Activated CD4-positive, CD25-positive, alpha-beta regulatory T cell treated with anti-CD3 and anti-CD28 coated beads, Interleukin-2, amount 50 U/mL, for 24 hours (primary cell): Measurements from ENCODE around the gene NOX3.
"Not testable (repeated sequence)": the region's sequence is repeated elsewhere in the genome, so short reads cannot be mapped to it uniquely, and the experiment has no call there.

Experiments used
- ATAC-seq, 2 donors: fragments of 150-1000 bp; cut with Tn5 transposase; one replicate each; pipeline ENCODE4 v1.10.0; 2021; ENCODE audit warnings: mild to moderate bottlenecking in 1 of 2, moderate library complexity in 1 of 2

The NOX3 gene

DNA sequence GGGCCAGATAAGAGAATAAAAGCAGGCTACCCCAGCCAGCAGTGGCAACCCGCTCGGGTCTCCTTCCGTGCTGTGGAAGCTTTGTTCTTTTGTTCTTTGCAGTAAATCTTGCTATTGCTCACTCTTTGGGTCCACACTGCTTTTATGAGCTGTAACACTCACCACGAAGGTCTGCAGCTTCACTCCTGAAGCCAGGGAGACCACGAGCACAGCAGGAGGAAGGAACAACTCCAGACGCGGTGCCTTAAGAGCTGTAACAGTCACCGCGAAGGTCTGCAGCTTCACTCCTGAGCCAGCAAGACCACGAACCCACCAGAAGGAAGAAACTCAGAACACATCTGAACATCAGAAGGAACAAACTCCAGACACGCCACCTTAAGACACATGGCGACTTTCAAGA, 91.6 kb downstream of the NOX3 start:
- ATAC-seq, result not testable (repeated sequence)

GRCh38 chr6:155362968-155363632, 92.5 kb downstream of the NOX3 start:
- not testable (repeated sequence) for ATAC-seq

DNA sequence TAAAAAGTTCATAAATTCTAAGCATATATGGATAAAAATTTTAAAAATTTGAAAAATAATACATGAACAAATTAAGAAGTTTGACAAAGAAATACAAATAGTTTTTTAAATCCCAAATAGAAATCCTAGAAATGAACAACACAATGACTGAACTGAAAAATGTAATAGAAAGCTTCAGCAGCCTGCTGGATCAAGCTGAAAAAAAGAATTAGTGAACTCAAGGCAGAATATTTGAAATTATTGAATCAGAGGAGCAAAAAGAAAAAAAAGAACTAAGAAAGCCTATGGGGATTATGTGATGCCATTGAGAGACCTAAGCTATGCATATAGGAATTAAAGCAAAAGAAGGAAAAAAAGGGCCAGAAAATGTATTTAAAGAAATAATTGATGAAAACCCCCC, 101.5 kb downstream of the NOX3 start:
- ATAC-seq, result no peak

- no peak for ATAC-seq
Observed at GRCh38 chr6:155352811-155353210, 102.8 kb downstream of the NOX3 start.

- no peak for ATAC-seq
Observed at GRCh38 chr6:155352130-155352420, 103.6 kb downstream of the NOX3 start.

DNA sequence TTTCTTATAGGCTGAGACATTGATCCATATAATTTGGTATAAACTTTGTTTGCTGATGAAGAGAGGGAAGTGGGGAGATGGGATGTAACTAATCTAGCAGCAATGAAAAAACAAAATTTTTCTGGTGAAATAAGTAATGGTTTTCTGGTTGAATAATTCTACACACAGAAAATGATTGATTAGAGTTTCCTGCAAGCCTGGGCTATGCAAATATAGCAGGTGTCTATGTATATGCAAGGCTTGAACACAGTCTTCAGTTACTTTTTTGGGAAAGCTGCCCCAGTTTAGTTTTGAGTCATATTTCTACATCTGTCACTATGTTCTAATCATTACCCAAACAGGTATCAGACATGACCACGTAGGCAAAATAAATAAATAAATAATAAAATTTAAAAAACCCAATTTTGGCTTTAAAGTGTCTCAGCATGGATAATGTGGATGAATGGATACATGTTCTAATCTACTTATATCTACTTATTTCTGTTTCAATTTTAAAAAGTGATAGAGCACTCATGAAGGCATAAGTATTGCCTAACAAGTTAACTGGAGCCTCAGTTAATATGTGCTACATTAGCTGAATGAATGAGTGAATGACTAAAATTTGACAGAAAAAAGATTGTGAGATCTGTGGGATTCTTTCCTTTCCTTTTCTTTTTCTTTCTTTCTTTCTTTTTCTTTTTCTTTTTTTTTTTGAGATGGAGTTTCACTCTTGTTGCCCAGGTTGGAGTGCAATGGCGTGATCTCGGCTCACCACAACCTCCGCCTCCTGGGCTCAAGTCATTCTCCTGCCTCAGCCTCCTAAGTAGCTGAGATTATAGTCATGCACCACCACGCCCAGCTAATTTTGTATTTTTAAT, 104.1 kb downstream of the NOX3 start:
- ATAC-seq, result no peak

GRCh38 chr6:155349956-155350355, 105.7 kb downstream of the NOX3 start:
- ATAC-seq, result no peak

DNA sequence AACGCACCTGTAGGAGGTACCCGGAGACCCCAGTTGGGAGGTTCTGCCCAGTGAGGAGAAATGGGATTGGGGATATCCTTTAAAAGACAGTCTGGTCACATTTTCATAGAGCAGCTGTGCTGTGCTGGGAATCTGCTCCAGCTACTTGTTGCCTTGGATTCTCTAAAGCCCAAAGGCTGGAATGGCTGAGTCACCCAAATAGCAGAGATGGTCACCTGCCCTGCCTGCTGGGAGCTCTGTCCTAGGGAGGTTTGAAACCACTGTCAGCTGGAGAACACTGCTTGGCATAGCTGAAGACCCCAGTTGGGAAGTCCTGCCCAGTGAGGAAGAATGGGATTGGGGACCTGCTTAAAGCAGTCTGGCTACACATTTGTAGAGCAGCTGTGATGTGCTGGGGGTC, 106.5 kb downstream of the NOX3 start:
- no peak for ATAC-seq

DNA sequence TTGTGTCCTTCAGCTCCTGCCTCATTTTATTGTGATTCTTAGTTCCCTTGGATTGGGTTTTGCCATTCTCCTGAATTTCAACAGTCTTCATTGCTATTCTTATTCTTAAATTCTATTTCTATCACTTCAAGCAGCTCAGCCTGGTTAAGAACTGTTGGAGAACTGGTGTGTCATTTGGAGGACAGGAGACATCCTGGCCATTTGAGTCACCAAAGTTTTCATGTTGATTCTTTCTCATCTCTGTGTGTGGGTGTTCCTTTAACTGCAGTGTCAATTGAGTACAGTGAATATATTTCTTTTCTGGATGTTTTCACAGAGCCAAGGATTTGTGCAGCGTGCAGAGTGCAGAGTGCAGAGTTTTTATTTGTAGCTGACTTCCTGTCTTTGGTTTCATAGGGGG, 107.8 kb downstream of the NOX3 start:
- peak in 1 of 2 donors; percentile 30 for ATAC-seq

DNA sequence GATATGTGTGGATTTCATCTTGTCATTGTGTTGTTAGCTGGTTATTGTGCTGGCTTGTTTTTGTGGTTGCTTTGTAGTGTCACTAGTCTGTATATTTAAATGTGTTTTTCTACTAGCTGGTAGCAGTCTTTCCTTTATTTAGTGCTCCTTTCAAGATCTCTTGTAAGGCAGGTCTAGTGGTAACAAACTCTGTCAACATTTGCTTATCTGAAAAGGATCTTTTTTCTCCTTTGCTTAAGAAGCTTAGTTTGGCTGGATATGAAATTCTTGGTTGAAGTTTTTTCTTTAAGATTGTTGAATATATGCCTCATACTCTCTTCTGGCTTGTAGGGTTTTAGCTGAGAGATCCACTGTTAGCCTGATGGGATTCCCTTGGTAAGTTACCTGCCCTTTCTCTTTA, 108.7 kb downstream of the NOX3 start:
- ATAC-seq, result no peak
